Coronary artery (tissue), 2 donors: Measurements from ENCODE around the gene RBM28.

Source experiments
- DNase-seq: peaks from one replicate; pipeline ENCODE4 v3.0.0-alpha.2; 2017; ENCODE audit warnings: low spot score
- H3K27ac ChIP-seq, 2 donors: fragments of 200-600 bp; sonication (generic); one replicate each; pipeline ENCODE4 v1.5.1; 2016 to 2019
- H3K4me3 ChIP-seq: fragments of 200-600 bp; sonication (generic); 2 replicates; pipeline ENCODE4 v1.5.1; 2016; ENCODE audit warnings: mild to moderate bottlenecking, moderate library complexity
- CTCF ChIP-seq: fragments of 200-600 bp; sonication (generic); IDR thresholded peaks from one replicate; pipeline ENCODE4 v1.5.1; 2019; ENCODE audit warnings: antibody characterized with exemption

Gene RBM28

DNA sequence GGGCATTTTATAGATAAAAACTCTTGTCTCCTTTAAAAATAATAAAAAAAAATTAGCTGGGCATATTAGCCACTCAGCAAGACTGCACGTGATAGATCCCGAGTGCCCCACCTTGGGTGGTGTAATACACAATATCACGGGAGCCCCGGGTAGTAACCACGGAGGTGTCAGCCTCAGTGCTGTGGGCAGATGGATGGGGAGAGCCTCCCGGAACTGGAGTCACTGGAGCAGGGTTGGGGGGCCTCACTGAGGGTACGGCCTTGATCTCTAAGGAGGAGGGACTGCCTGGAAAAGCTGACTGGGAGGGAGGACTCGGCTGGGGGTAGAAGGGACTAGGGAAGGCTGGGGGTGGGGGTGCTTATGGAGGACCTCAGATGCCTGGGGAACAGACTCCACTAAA, 90.0 kb downstream of the RBM28 start:
- H3K27ac ChIP-seq: no peak overlapping the region
- H3K4me3 ChIP-seq: no peak overlapping the region
- TF ChIP-seq CTCF: no peak
- no peak for DNase-seq

GRCh38 chr7:128251337-128251736, 92.4 kb downstream of the RBM28 start:
- H3K27ac ChIP-seq: no peak overlapping the region
- no peak for DNase-seq
- TF ChIP-seq CTCF: no peak
- H3K4me3 ChIP-seq: no peak overlapping the region
